BE2C (cell line): ENCODE measurements around the gene RBM7.

Experiments
- DNase-seq: peaks from one replicate; pipeline ENCODE4 v3.0.0-alpha.2; 2020
- H3K27me3 ChIP-seq: fragments of 250-450 bp; sonication (Bioruptor Pico); 2 replicates; pipeline ENCODE4 v1.5.1; 2020; ENCODE audit warnings: mild to moderate bottlenecking
- H3K36me3 ChIP-seq: fragments of 250-450 bp; sonication (Bioruptor Pico); 2 replicates; pipeline ENCODE4 v1.5.1; 2020; ENCODE audit warnings: mild to moderate bottlenecking
- H3K4me1 ChIP-seq: fragments of 250-450 bp; sonication (Bioruptor Pico); 2 replicates; pipeline ENCODE4 v1.5.1; 2020
- H3K4me3 ChIP-seq: 2 replicates; pipeline ENCODE4 v1.5.1; 2011; ENCODE audit warnings: low read depth, low read length
- H3K9me3 ChIP-seq: fragments of 250-450 bp; sonication (Bioruptor Pico); 2 replicates; pipeline ENCODE4 v1.5.1; 2020
- TF ChIP-seq, protein P1 (sequence below): IDR thresholded peaks from 2 replicates; pipeline ENCODE4 v1.5.1; 2012; ENCODE audit warnings: mild to moderate bottlenecking, low read depth, low read length

Gene RBM7

DNA sequence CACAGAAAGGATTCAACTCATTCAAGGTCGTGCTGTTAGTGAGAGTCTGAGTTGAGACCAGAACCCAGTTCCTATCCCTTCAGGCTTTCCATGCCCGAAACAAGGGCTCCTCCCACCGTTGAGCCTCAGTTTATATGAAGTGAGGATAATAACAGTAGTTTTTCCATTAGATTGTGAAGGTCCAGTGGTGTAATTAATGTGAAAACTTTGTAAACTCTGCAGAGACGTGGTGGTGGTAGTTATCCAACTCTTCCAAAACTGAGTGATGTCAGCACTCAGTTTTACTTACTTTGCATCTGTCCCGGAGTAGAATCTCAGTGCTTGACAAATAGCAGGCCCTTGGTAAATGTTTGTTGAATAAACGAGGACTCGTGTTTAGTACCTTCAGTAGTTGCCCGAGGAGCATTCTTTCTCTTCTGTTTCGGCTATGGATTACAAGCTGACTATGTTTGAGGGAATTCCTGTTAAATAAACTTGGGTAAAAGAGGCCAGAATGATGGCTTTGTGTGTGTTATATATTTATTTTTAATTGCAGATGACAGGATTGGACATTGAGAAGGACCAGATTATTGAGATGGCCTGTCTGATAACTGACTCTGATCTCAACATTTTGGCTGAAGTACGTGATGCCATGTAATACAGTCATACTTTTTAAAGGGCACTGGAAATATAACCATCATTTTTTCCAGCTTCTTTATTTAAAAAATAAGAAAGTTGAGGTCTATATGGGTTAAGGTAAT lies 39.8 kb downstream of the RBM7 start:
- no peaks in the 10 kb centered on the region for H3K9me3 ChIP-seq
- peak overlapping the region; percentile 93 for H3K4me3 ChIP-seq
- H3K4me1 ChIP-seq: no peaks in the 10 kb centered on the region
- no peak for DNase-seq
- TF ChIP-seq, protein P1, sequence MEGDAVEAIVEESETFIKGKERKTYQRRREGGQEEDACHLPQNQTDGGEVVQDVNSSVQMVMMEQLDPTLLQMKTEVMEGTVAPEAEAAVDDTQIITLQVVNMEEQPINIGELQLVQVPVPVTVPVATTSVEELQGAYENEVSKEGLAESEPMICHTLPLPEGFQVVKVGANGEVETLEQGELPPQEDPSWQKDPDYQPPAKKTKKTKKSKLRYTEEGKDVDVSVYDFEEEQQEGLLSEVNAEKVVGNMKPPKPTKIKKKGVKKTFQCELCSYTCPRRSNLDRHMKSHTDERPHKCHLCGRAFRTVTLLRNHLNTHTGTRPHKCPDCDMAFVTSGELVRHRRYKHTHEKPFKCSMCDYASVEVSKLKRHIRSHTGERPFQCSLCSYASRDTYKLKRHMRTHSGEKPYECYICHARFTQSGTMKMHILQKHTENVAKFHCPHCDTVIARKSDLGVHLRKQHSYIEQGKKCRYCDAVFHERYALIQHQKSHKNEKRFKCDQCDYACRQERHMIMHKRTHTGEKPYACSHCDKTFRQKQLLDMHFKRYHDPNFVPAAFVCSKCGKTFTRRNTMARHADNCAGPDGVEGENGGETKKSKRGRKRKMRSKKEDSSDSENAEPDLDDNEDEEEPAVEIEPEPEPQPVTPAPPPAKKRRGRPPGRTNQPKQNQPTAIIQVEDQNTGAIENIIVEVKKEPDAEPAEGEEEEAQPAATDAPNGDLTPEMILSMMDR: no peak
- H3K27me3 ChIP-seq: no peaks in the 10 kb centered on the region
- peaks cover 9% of the 10 kb centered on the region; the same call in 1 of the 2 replicates for H3K36me3 ChIP-seq

DNA sequence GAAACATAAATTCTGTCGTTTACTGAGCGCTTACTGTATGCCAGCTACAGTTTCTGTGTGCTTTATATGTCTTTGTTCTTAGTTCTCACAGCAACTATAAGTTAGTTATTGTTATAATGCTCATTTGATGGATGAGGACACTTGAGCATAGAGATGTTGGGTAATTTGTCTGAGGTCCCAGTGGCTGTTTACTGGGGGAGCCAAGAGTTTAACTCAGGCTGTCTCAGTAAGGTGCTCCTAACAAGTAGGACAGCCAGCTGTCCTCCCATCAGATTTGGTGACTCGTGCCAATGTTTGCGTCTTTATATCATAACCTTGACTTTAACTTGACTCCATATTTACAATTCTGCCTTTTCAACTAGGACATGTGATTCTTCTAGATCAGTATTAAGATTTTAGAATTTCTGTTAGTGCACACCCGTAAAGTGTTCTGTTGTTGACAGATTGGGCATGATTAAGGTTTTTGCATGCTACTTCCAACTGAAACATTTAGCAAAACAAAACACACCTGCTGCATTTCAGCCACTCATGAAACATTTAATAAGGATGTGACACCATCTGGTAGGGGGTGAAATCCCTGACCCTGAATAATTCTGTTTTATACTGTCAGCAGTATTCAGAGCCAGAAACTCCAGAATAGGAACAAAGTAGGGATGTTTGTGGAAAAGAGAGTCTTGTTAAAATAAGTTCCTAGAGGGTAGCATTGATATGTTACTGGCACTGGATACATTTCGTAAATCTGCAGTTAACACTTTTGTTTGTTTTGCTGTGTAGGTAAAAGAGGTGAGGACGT lies 40.7 kb downstream of the RBM7 start:
- H3K36me3 ChIP-seq: peaks cover 10% of the 10 kb centered on the region; the same call in 1 of the 2 replicates
- TF ChIP-seq, protein P1: no peak
- H3K9me3 ChIP-seq: no peaks in the 10 kb centered on the region
- H3K4me1 ChIP-seq: no peaks in the 10 kb centered on the region
- H3K27me3 ChIP-seq: no peaks in the 10 kb centered on the region
- no peak for DNase-seq
- peak overlapping the region; percentile 93 for H3K4me3 ChIP-seq

DNA sequence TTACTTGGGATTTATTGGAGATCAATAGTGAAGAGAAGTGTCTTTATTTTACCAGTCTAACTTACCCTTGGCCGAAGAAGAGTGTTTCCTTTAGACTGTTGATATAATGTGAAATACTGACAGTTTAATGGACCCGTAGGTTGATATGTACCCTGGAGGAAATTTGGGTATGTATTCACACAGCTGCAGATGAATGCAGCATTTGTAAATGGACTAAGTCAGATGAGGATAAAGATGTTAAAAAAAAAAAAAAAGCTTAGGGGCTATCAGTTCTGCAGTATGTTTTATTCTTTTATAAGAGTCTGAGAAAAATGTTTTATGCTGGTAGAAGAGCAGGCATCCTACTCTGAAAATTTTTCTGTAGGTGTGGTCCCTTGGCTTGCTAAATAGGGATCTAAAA lies 41.5 kb downstream of the RBM7 start:
- TF ChIP-seq, protein P1: no peak
- Histone ChIP-seq H3K4me1 (no peaks in the 10 kb centered on the region), H3K36me3 (peaks cover 15% of the 10 kb centered on the region; the same call in 1 of the 2 replicates), H3K27me3 (no peaks in the 10 kb centered on the region), H3K9me3 (no peaks in the 10 kb centered on the region), H3K4me3 (no peak overlapping the region)
- no peak for DNase-seq

DNA sequence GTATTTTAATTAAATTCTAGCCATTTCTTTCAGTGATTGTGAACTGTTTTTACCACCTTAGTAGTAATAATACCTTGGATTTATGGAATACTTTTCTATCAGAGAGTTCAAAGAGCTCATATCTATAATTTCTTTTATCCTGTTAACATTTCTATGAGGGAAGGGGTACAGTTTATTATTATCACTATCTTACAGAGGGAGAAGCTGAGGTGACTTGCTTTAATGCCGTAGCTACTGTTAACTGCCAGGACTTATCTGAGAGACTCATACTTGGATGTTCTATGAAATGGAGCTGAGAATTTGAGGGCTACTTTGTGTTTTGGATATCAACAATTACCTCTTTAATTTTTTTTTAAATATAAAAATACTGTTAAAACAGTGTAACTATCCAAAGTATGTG lies 42.1 kb downstream of the RBM7 start:
- TF ChIP-seq, protein P1: no peak
- Histone ChIP-seq H3K36me3 (peaks cover 16% of the 10 kb centered on the region; the same call in 1 of the 2 replicates), H3K27me3 (no peaks in the 10 kb centered on the region), H3K4me3 (no peak overlapping the region), H3K4me1 (no peaks in the 10 kb centered on the region), H3K9me3 (no peaks in the 10 kb centered on the region)
- no peak for DNase-seq

DNA sequence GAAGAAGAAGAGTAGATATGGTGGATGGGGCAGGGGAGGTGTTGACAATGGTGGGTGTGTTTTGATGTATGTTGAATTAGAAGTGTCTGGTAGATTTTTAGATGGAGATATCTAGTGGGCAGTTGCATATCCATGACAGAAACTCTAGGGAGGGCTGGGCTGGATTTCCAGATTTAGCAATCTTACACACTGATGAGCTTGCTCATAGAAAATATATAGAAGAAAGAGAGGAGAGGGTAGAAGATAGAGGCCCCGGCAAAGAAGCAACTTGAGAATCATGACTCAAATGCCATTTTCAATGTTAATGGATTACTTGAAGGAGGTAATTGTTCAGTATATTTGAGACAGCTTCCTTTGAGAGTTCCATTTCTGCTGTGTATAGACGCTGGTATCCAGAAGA lies 47.0 kb downstream of the RBM7 start:
- TF ChIP-seq, protein P1: no peak
- DNase-seq: no peak
- Histone ChIP-seq H3K9me3 (no peaks in the 10 kb centered on the region), H3K4me1 (0 out of 2 replicates have a peak, but pooled peaks cover 3% of the 10 kb centered on the region), H3K36me3 (peaks cover 30% of the 10 kb centered on the region), H3K4me3 (no peak overlapping the region), H3K27me3 (no peaks in the 10 kb centered on the region)

DNA sequence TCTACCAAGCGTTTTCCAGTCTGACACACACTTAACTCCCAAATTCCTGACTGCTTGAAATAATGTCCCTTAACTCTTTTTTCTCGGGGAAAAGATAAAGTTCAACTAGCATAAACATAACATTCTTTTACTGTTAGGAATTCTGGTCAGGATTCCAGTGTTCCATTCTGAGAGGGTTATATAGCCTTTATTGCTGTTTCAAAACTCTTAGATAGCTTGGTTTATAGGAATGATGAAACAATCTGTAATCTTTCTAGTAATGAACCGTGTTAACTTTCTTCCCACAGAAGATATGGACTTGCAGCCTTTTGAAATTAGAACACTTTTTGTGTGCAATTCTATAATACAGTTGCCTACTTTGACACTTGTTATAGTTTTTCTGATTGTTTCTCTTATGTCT lies 47.4 kb downstream of the RBM7 start:
- peaks cover 34% of the 10 kb centered on the region for H3K36me3 ChIP-seq
- DNase-seq: no peak
- H3K27me3 ChIP-seq: no peaks in the 10 kb centered on the region
- H3K4me3 ChIP-seq: no peak overlapping the region
- TF ChIP-seq, protein P1: no peak
- H3K4me1 ChIP-seq: 0 out of 2 replicates have a peak, but pooled peaks cover 3% of the 10 kb centered on the region
- no peaks in the 10 kb centered on the region for H3K9me3 ChIP-seq
